ENCODE results near the gene MAST4. TPM values are rescaled to one million over a fixed set of nuclear protein-coding genes. Genes with fewer than 3 reads are reported as not detected.
A peak's percentile ranks its signal among the peaks of the same experiment; 100 is the strongest.

Gene MAST4
- total RNA-seq, 5 donors from 2014 or later (not counting 1 experiment from before 2014, with no cell fraction given) = 26.1 to 35.5 (median 32.0) TPM

GRCh38 chr5:67188274-67189078 lies 592.3 kb downstream of the MAST4 start:
- Histone ChIP-seq H3K27ac (ENCODE audit: low read length) (peak overlapping the region; percentile 61), H3K36me3 (ENCODE audit: control insufficient read depth in 2 of 2, extremely low read depth in 1 of 2, insufficient read depth in 1 of 2, low read length in 1 of 2) (no peaks in the 10 kb centered on the region), H3K4me3 (ENCODE audit: control insufficient read depth in 1 of 2, extremely low read depth in 1 of 2, low read length in 1 of 2) (no peak overlapping the region), H3K27me3 (replicated peaks in 1 of 2; ENCODE audit: control insufficient read depth in 2 of 2, extremely low read depth in 1 of 2, insufficient read depth in 2 of 2, low read length in 1 of 2) (no peaks in the 10 kb centered on the region), H3K4me1 (ENCODE audit: control insufficient read depth in 1 of 2, extremely low read depth in 1 of 2, insufficient read depth in 2 of 2, low read length in 2 of 2) (peaks cover 13 to 17% of the 10 kb centered on the region in 2 experiments), H3K9me3 (no peaks in the 10 kb centered on the region)
- peak in 1 of 35 experiments; percentile 17 for DNase-seq
- Mint-ChIP-seq H3K36me3 (no peaks in the 10 kb centered on the region), H3K27ac (peak overlapping the region; percentile 84 to 89), H3K4me1 (peaks cover 36 to 65% (median 58%) of the 10 kb centered on the region in 3 donors), H3K27me3 (no peaks in the 10 kb centered on the region), H3K4me3 (peak overlapping the region in 1 of 3 donors; percentile 59), H3K9me3 (peaks cover 0 to 4% (median 0%) of the 10 kb centered on the region in 3 donors)
- WGBS (ENCODE audit: insufficient coverage) = 57% methylated on average over 6 of the region's 7 CpGs
- ATAC-seq (replicated peaks in 1 of 4) = peak in 3 of 4 experiments; percentile 39 to 72 (median 43)
- POLR2A ChIA-PET = interaction anchor here (0.5 to 0.6 kb wide), 3 partner anchors 33 to 1091 kb away, joined by 3 to 7 read pairs (median 3); no protein-coding TSS in a partner anchor
- CTCF ChIA-PET = interaction anchor here in 1 of 2 donors (0.8 kb wide), 2 partner anchors 19 kb away, joined by 3 to 4 read pairs; no protein-coding TSS in a partner anchor

- CTCF ChIA-PET = interaction anchor here in 1 of 2 donors (0.8 kb wide), 1 partner anchor 19 kb away, joined by 4 read pairs; no protein-coding TSS in a partner anchor
- Mint-ChIP-seq H3K9me3 (peaks cover 0 to 4% (median 0%) of the 10 kb centered on the region in 3 donors), H3K4me3 (peak overlapping the region in 1 of 3 donors; percentile 59), H3K4me1 (peaks cover 36 to 65% (median 56%) of the 10 kb centered on the region in 3 donors), H3K27ac (peak overlapping the region; percentile 84 to 89), H3K27me3 (no peaks in the 10 kb centered on the region), H3K36me3 (no peaks in the 10 kb centered on the region)
- Histone ChIP-seq H3K4me1 (ENCODE audit: control insufficient read depth in 1 of 2, extremely low read depth in 1 of 2, insufficient read depth in 2 of 2, low read length in 2 of 2) (peaks cover 13 to 17% of the 10 kb centered on the region in 2 experiments), H3K4me3 (ENCODE audit: control insufficient read depth in 1 of 2, extremely low read depth in 1 of 2, low read length in 1 of 2) (no peak overlapping the region), H3K9me3 (no peaks in the 10 kb centered on the region), H3K27me3 (replicated peaks in 1 of 2; ENCODE audit: control insufficient read depth in 2 of 2, extremely low read depth in 1 of 2, insufficient read depth in 2 of 2, low read length in 1 of 2) (no peaks in the 10 kb centered on the region), H3K27ac (ENCODE audit: low read length) (peak overlapping the region; percentile 61), H3K36me3 (ENCODE audit: control insufficient read depth in 2 of 2, extremely low read depth in 1 of 2, insufficient read depth in 1 of 2, low read length in 1 of 2) (no peaks in the 10 kb centered on the region)
- POLR2A ChIA-PET = interaction anchor here (0.5 kb wide), 2 partner anchors 33 to 188 kb away, joined by 3 to 7 read pairs; no protein-coding TSS in a partner anchor
- WGBS (ENCODE audit: insufficient coverage) = no CpG with 5 or more reads among the region's 3 CpGs
- ATAC-seq (replicated peaks in 1 of 4) (peak in 1 of 4 experiments; percentile 50), DNase-seq (no peak)
Observed at GRCh38 chr5:67189079-67189354, 592.8 kb downstream of the MAST4 start.

GRCh38 chr5:67189931-67190330 lies 593.7 kb downstream of the MAST4 start:
- H3K27ac ChIP-seq (ENCODE audit: low read length) = no peak overlapping the region
- ATAC-seq (replicated peaks in 1 of 4) (no peak), DNase-seq (no peak)
- no peak overlapping the region for H3K27ac Mint-ChIP-seq
- no peaks in the 10 kb centered on the region for H3K36me3 ChIP-seq (ENCODE audit: control insufficient read depth in 2 of 2, extremely low read depth in 1 of 2, insufficient read depth in 1 of 2, low read length in 1 of 2)
- H3K27me3 Mint-ChIP-seq = no peaks in the 10 kb centered on the region
- H3K4me1 ChIP-seq (ENCODE audit: control insufficient read depth in 1 of 2, extremely low read depth in 1 of 2, insufficient read depth in 2 of 2, low read length in 2 of 2) = peaks cover 13 to 17% of the 10 kb centered on the region in 2 experiments
- peaks cover 0 to 4% (median 0%) of the 10 kb centered on the region in 3 donors for H3K9me3 Mint-ChIP-seq
- peaks cover 36 to 70% (median 64%) of the 10 kb centered on the region in 3 donors for H3K4me1 Mint-ChIP-seq
- H3K27me3 ChIP-seq (replicated peaks in 1 of 2; ENCODE audit: control insufficient read depth in 2 of 2, extremely low read depth in 1 of 2, insufficient read depth in 2 of 2, low read length in 1 of 2) = no peaks in the 10 kb centered on the region
- no peaks in the 10 kb centered on the region for H3K9me3 ChIP-seq
- no peak overlapping the region for H3K4me3 Mint-ChIP-seq
- H3K36me3 Mint-ChIP-seq = no peaks in the 10 kb centered on the region
- ChIA-PET CTCF (no interaction called here), POLR2A (no interaction called here)
- 100% methylated on average over 1 of the region's 1 CpG for WGBS (ENCODE audit: insufficient coverage)
- H3K4me3 ChIP-seq (ENCODE audit: control insufficient read depth in 1 of 2, extremely low read depth in 1 of 2, low read length in 1 of 2) = no peak overlapping the region

- Histone ChIP-seq H3K36me3 (ENCODE audit: control insufficient read depth in 2 of 2, extremely low read depth in 1 of 2, insufficient read depth in 1 of 2, low read length in 1 of 2) (no peaks in the 10 kb centered on the region), H3K27ac (ENCODE audit: low read length) (no peak overlapping the region), H3K4me1 (ENCODE audit: control insufficient read depth in 1 of 2, extremely low read depth in 1 of 2, insufficient read depth in 2 of 2, low read length in 2 of 2) (peaks cover 13 to 17% of the 10 kb centered on the region in 2 experiments), H3K4me3 (ENCODE audit: control insufficient read depth in 1 of 2, extremely low read depth in 1 of 2, low read length in 1 of 2) (no peak overlapping the region), H3K27me3 (replicated peaks in 1 of 2; ENCODE audit: control insufficient read depth in 2 of 2, extremely low read depth in 1 of 2, insufficient read depth in 2 of 2, low read length in 1 of 2) (no peaks in the 10 kb centered on the region), H3K9me3 (no peaks in the 10 kb centered on the region)
- CTCF ChIA-PET = no interaction called here
- 93% methylated on average over 3 of the region's 4 CpGs for WGBS (ENCODE audit: insufficient coverage)
- DNase-seq (no peak), ATAC-seq (replicated peaks in 1 of 4) (no peak)
- H3K4me3 Mint-ChIP-seq = no peak overlapping the region
- POLR2A ChIA-PET = no interaction called here
- H3K9me3 Mint-ChIP-seq = peaks cover 0 to 4% (median 0%) of the 10 kb centered on the region in 3 donors
- H3K27ac Mint-ChIP-seq = no peak overlapping the region
- no peaks in the 10 kb centered on the region for H3K27me3 Mint-ChIP-seq
- peaks cover 36 to 67% (median 62%) of the 10 kb centered on the region in 3 donors for H3K4me1 Mint-ChIP-seq
- H3K36me3 Mint-ChIP-seq = no peaks in the 10 kb centered on the region
Observed at GRCh38 chr5:67190410-67190809, 594.2 kb downstream of the MAST4 start.

GRCh38 chr5:67190861-67191260 lies 594.7 kb downstream of the MAST4 start:
- no peak for DNase-seq
- POLR2A ChIA-PET = interaction anchor here in 1 of 2 donors (0.6 kb wide), 1 partner anchor 1541 kb away, joined by 3 read pairs; no protein-coding TSS in a partner anchor
- Mint-ChIP-seq H3K4me1 (peaks cover 36 to 71% (median 66%) of the 10 kb centered on the region in 3 donors), H3K27ac (peak overlapping the region in 1 of 2 donors; percentile 7), H3K9me3 (peaks cover 0 to 4% (median 0%) of the 10 kb centered on the region in 3 donors), H3K27me3 (no peaks in the 10 kb centered on the region), H3K4me3 (no peak overlapping the region), H3K36me3 (no peaks in the 10 kb centered on the region)
- H3K36me3 ChIP-seq (ENCODE audit: control insufficient read depth in 2 of 2, extremely low read depth in 1 of 2, insufficient read depth in 1 of 2, low read length in 1 of 2) = no peaks in the 10 kb centered on the region
- H3K9me3 ChIP-seq = no peaks in the 10 kb centered on the region
- no peak for ATAC-seq (replicated peaks in 1 of 4)
- no peak overlapping the region for H3K27ac ChIP-seq (ENCODE audit: low read length)
- H3K27me3 ChIP-seq (replicated peaks in 1 of 2; ENCODE audit: control insufficient read depth in 2 of 2, extremely low read depth in 1 of 2, insufficient read depth in 2 of 2, low read length in 1 of 2) = no peaks in the 10 kb centered on the region
- H3K4me1 ChIP-seq (ENCODE audit: control insufficient read depth in 1 of 2, extremely low read depth in 1 of 2, insufficient read depth in 2 of 2, low read length in 2 of 2) = peaks cover 13 to 17% of the 10 kb centered on the region in 2 experiments
- H3K4me3 ChIP-seq (ENCODE audit: control insufficient read depth in 1 of 2, extremely low read depth in 1 of 2, low read length in 1 of 2) = no peak overlapping the region
- 91% methylated on average over 5 of the region's 5 CpGs for WGBS (ENCODE audit: insufficient coverage)
- CTCF ChIA-PET = interaction anchor here in 1 of 2 donors (0.6 kb wide), 1 partner anchor 1282 kb away, joined by 18 read pairs; no protein-coding TSS in a partner anchor

- peaks cover 23 to 66% (median 58%) of the 10 kb centered on the region in 3 donors for H3K4me1 Mint-ChIP-seq
Observed at GRCh38 chr5:67192719-67193438, 596.7 kb downstream of the MAST4 start.

More at GRCh38 chr5:67192719-67193438, 596.7 kb downstream of the MAST4 start:
- CTCF ChIA-PET = no interaction called here
- Histone ChIP-seq H3K36me3 (ENCODE audit: control insufficient read depth in 2 of 2, extremely low read depth in 1 of 2, insufficient read depth in 1 of 2, low read length in 1 of 2) (no peaks in the 10 kb centered on the region), H3K9me3 (no peaks in the 10 kb centered on the region), H3K4me1 (ENCODE audit: control insufficient read depth in 1 of 2, extremely low read depth in 1 of 2, insufficient read depth in 2 of 2, low read length in 2 of 2) (peaks cover 7 to 18% of the 10 kb centered on the region in 2 experiments), H3K4me3 (ENCODE audit: control insufficient read depth in 1 of 2, extremely low read depth in 1 of 2, low read length in 1 of 2) (no peak overlapping the region), H3K27me3 (replicated peaks in 1 of 2; ENCODE audit: control insufficient read depth in 2 of 2, extremely low read depth in 1 of 2, insufficient read depth in 2 of 2, low read length in 1 of 2) (no peaks in the 10 kb centered on the region), H3K27ac (ENCODE audit: low read length) (no peak overlapping the region)
- Mint-ChIP-seq H3K27ac (peak overlapping the region in 1 of 2 donors; percentile 28), H3K36me3 (no peaks in the 10 kb centered on the region), H3K27me3 (no peaks in the 10 kb centered on the region), H3K4me3 (no peak overlapping the region), H3K9me3 (peaks cover 0 to 4% (median 0%) of the 10 kb centered on the region in 3 donors)
- no peak for DNase-seq
- POLR2A ChIA-PET = interaction anchor here in 1 of 2 donors (0.6 kb wide), 1 partner anchor 1371 kb away, joined by 8 read pairs; no protein-coding TSS in a partner anchor
- 91% methylated on average over 3 of the region's 9 CpGs for WGBS (ENCODE audit: insufficient coverage)
- ATAC-seq (replicated peaks in 1 of 4) = no peak
